Hepatocyte (in vitro differentiated cells): ENCODE results near the gene KIAA1549. TPM values are rescaled to one million over a fixed set of nuclear protein-coding genes. Genes with fewer than 3 reads are reported as not detected.

Experiments
- DNase-seq: peaks from one replicate; pipeline ENCODE4 v3.0.0-alpha.2; 2016; ENCODE audit warnings: low spot score
- H2AFZ ChIP-seq: fragments of 200-600 bp; sonication (generic); 2 replicates; pipeline ENCODE4 v1.6.0; 2016; ENCODE audit warnings: antibody characterized with exemption, mild to moderate bottlenecking
- H3K27ac ChIP-seq: fragments of 200-600 bp; sonication (generic); 2 replicates; pipeline ENCODE4 v1.5.1; 2016; ENCODE audit warnings: mild to moderate bottlenecking
- H3K27me3 ChIP-seq: fragments of 200-600 bp; sonication (generic); 2 replicates; pipeline ENCODE4 v1.6.1; 2016
- H3K36me3 ChIP-seq: fragments of 200-600 bp; sonication (generic); replicated peaks from 2 replicates; pipeline ENCODE4 v1.5.1; 2016; ENCODE audit warnings: low read depth; ENCODE audit not compliant: insufficient read depth
- H3K4me1 ChIP-seq: fragments of 200-600 bp; sonication (generic); 2 replicates; pipeline ENCODE4 v1.5.1; 2016; ENCODE audit warnings: mild to moderate bottlenecking, moderate library complexity; ENCODE audit not compliant: insufficient read depth
- H3K4me2 ChIP-seq: fragments of 200-600 bp; sonication (generic); 2 replicates; pipeline ENCODE4 v1.6.0; 2016
- H3K4me3 ChIP-seq: fragments of 200-600 bp; sonication (generic); 2 replicates; pipeline ENCODE4 v1.5.1; 2016; ENCODE audit warnings: mild to moderate bottlenecking
- H3K79me2 ChIP-seq: fragments of 200-600 bp; sonication (generic); 2 replicates; pipeline ENCODE4 v1.6.0; 2017; ENCODE audit warnings: mild to moderate bottlenecking
- H3K9me2 ChIP-seq: fragments of 200-600 bp; sonication (generic); replicated peaks from 2 replicates; pipeline ENCODE4 v1.6.0; 2017; ENCODE audit warnings: mild to moderate bottlenecking; ENCODE audit not compliant: insufficient read depth
- H3K9me3 ChIP-seq: fragments of 200-600 bp; sonication (generic); 2 replicates; pipeline ENCODE4 v1.5.1; 2016; ENCODE audit warnings: low read depth, mild to moderate bottlenecking
- H4K20me1 ChIP-seq: fragments of 200-600 bp; sonication (generic); 2 replicates; pipeline ENCODE4 v1.6.0; 2016; ENCODE audit warnings: mild to moderate bottlenecking; ENCODE audit not compliant: insufficient read depth, poor library complexity, severe bottlenecking
- CTCF ChIP-seq: fragments of 200-600 bp; sonication (generic); IDR thresholded peaks from 2 replicates; pipeline ENCODE4 v1.5.1; 2016; ENCODE audit warnings: antibody characterized with exemption, mild to moderate bottlenecking; ENCODE audit not compliant: poor library complexity
- EZH2 ChIP-seq: fragments of 200-600 bp; sonication (generic); IDR thresholded peaks from 2 replicates; pipeline ENCODE4 v1.6.1; 2016; ENCODE audit warnings: antibody characterized with exemption, mild to moderate bottlenecking, borderline replicate concordance
- EZH2phosphoT487 ChIP-seq: fragments of 200-600 bp; sonication (generic); IDR thresholded peaks from one replicate; pipeline ENCODE4 v1.6.1; 2018; ENCODE audit warnings: antibody characterized with exemption, mild to moderate bottlenecking, low read depth, moderate library complexity; ENCODE audit not compliant: unreplicated experiment, severe bottlenecking
- WGBS: methylation state at CpG from one replicate; pipeline ENCODE4 v1.1.6; 2016; ENCODE audit warnings: low lambda C conversion rate; ENCODE audit errors: missing lambda C conversion rate; 5-methylcytosine and 5-hydroxymethylcytosine counted together
- polyA plus RNA-seq: library from polyadenylated mRNA; unstranded; fragments of >200 nt; fragmentation: Nextera tagmentation; extraction: Ambion mirVana; gene quantifications from 2 replicates; pipeline ENCODE4 v1.2.1, GENCODE V29; 2016
- total RNA-seq: library from RNA; depleted of rRNA; stranded (reverse); fragments of >200 nt; gene quantifications from 2 replicates; pipeline ENCODE4 v1.2.3, GENCODE V29; 2014

KIAA1549 gene
- total and polyA plus RNA-seq, 2 experiments from 2014 or later, result 3.4 to 7.3 TPM

GRCh38 chr7:139023076-139023475, 41.9 kb upstream of the KIAA1549 start:
- no peak overlapping the region for H3K4me3 ChIP-seq
- TF ChIP-seq EZH2 (no peak), CTCF (no peak), EZH2phosphoT487 (no peak)
- no peaks in the 10 kb centered on the region for H3K27me3 ChIP-seq
- H3K9me3 ChIP-seq, result no peaks in the 10 kb centered on the region
- H3K4me2 ChIP-seq, result no peak overlapping the region
- H3K79me2 ChIP-seq, result no peaks in the 10 kb centered on the region
- H4K20me1 ChIP-seq, result no peaks in the 10 kb centered on the region
- WGBS, result 94% methylated on average over 5 of the region's 5 CpGs
- no peaks in the 10 kb centered on the region for H3K4me1 ChIP-seq
- no peak overlapping the region for H3K27ac ChIP-seq
- no peaks in the 10 kb centered on the region for H3K36me3 ChIP-seq
- no peak for DNase-seq
- H3K9me2 ChIP-seq, result no peaks in the 10 kb centered on the region
- H2AFZ ChIP-seq, result no peak overlapping the region

- Histone ChIP-seq H3K36me3 (no peaks in the 10 kb centered on the region), H4K20me1 (no peaks in the 10 kb centered on the region)
- TF ChIP-seq EZH2 (no peak), CTCF (no peak), EZH2phosphoT487 (no peak)
These were observed 41.1 kb upstream of the KIAA1549 start for GRCh38 chr7:139022286-139022685.

GRCh38 chr7:139018910-139019309, 37.7 kb upstream of the KIAA1549 start:
- H3K9me2 ChIP-seq, result no peaks in the 10 kb centered on the region
- WGBS, result 85% methylated on average over 3 of the region's 3 CpGs
- H3K27me3 ChIP-seq, result no peaks in the 10 kb centered on the region
- H3K36me3 ChIP-seq, result no peaks in the 10 kb centered on the region
- H3K79me2 ChIP-seq, result no peaks in the 10 kb centered on the region
- no peaks in the 10 kb centered on the region for H3K4me1 ChIP-seq
- H3K9me3 ChIP-seq, result no peaks in the 10 kb centered on the region
- TF ChIP-seq CTCF (no peak), EZH2 (no peak), EZH2phosphoT487 (no peak)
- no peaks in the 10 kb centered on the region for H4K20me1 ChIP-seq
- no peak for DNase-seq
- no peak overlapping the region for H3K27ac ChIP-seq
- H3K4me3 ChIP-seq, result no peak overlapping the region
- H2AFZ ChIP-seq, result no peak overlapping the region
- no peak overlapping the region for H3K4me2 ChIP-seq

More at GRCh38 chr7:139022286-139022685, 41.1 kb upstream of the KIAA1549 start:
- no peaks in the 10 kb centered on the region for H3K9me2 ChIP-seq
- no peak overlapping the region for H3K4me2 ChIP-seq
- no peak overlapping the region for H3K27ac ChIP-seq
- H3K9me3 ChIP-seq, result no peaks in the 10 kb centered on the region
- no peak overlapping the region for H3K4me3 ChIP-seq
- H3K27me3 ChIP-seq, result no peaks in the 10 kb centered on the region
- WGBS, result 86% methylated on average over 4 of the region's 4 CpGs
- H2AFZ ChIP-seq, result no peak overlapping the region
- DNase-seq, result no peak
- no peaks in the 10 kb centered on the region for H3K4me1 ChIP-seq
- H3K79me2 ChIP-seq, result no peaks in the 10 kb centered on the region
